HG02571 (cell line): Measurements from ENCODE around the gene EEIG2.
A peak's percentile ranks its signal among the peaks of the same experiment; 100 is the strongest.
"Not testable (repeated sequence)": the region's sequence is repeated elsewhere in the genome, so short reads cannot be mapped to it uniquely, and the experiment has no call there.

Experiments
- ATAC-seq: cut with Tn5 transposase; IDR thresholded peaks from one replicate; pipeline ENCODE4 v1.9.1; 2021; ENCODE audit warnings: mild to moderate bottlenecking, moderate library complexity; ENCODE audit not compliant: unreplicated experiment

EEIG2 gene

GRCh38 chr1:108559215-108560186 is at the start of gene EEIG2:
Gene EEIG2 (plus strand): TSS chr1:108560100. CDS start chr1:108560429, 329 bp downstream.
- ATAC-seq, result peak; percentile 77

GRCh38 chr1:108511764-108512163 is 48.1 kb upstream of the EEIG2 start:
- ATAC-seq, result no peak

DNA sequence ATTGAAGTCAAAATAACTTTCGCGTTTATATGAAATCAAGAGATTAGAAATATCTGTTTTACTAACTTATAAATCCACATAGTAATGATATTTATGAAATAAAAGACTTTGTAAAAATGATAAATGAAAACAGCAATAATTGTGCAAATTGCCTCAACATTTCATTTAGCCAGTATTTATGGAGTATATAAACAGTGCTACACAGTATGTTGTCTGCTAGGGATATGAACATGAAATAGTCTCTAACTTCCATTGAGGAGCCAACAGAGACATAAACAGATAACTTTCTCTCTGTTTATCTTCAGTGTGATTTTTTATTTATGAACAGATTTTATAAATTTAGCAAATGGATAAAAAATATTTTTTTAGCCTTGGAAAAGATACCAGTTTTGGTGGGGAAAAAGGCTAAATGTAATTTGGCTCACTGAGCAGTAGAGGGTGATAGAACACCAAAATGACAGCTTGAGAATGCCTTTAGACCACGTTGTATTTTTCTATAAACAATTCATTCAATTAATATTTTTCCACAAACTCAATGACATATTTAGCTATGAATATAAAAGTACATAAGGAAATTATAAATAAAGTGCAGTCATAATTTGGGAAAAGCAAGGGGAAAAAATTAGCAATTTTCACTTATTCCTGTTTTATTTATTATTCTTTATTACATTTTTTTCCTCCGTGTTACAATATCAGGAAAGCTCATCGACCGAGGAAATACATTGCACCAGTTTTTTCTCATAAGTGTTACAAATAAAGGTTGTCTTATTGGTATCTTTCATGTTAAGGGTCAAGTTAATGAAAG is 47.5 kb upstream of the EEIG2 start:
- ATAC-seq, result no peak

DNA sequence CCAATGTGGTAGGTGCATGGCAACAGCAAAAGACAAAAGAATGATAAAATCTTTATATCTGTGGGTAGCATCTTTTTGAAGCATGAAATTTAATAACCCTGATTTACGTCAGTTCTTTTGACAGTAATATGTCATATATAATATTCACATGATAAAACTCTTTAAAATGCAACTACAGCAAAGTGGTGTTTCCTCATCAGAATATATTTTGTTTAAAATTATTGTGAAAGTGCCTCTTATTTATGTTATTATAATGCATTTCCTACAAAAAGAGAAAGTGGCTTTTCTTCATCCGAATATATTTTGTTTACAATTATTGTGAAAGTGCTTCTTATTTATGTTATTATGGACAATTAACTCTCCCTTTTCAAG is 46.9 kb upstream of the EEIG2 start:
- ATAC-seq, result no peak

- ATAC-seq, result not testable (repeated sequence)
These were observed 46.0 kb upstream of the EEIG2 start for GRCh38 chr1:108513914-108514313.

- not testable (repeated sequence) for ATAC-seq
These were observed 42.5 kb upstream of the EEIG2 start for GRCh38 chr1:108517301-108517897.

DNA sequence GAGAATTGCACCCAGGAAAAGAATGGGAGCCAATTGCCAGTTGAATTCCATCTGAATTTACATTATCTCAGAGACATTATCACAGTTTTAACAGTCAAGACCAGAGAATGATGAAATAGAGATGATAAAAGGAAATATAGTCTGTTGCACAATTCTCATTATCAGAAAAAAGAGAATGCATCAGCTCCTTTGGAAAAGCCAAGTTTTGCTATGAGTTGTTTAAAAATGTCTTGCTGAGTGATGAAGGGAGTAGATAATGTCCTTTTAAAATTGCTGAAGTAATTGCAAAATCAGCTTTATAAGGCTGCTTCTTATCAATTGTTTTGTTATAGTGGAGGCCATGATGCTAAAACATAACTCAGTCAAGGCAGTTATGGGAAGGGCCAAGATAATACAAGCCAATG is 37.9 kb upstream of the EEIG2 start:
- no peak for ATAC-seq

DNA sequence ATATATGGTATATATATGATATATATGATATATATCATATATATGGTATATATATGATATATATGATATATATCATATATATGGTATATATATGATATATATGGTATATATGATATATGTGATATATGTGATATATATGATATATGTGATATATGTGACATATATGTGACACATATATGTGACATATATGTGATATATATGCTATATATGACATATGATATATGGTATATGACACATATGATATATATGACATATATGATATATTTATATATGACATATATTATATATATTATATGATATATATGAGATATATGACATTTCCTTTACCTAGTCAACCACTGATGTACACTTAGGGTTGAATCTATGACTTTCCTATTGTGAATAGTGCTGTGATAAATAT is 36.1 kb upstream of the EEIG2 start:
- no peak for ATAC-seq

DNA sequence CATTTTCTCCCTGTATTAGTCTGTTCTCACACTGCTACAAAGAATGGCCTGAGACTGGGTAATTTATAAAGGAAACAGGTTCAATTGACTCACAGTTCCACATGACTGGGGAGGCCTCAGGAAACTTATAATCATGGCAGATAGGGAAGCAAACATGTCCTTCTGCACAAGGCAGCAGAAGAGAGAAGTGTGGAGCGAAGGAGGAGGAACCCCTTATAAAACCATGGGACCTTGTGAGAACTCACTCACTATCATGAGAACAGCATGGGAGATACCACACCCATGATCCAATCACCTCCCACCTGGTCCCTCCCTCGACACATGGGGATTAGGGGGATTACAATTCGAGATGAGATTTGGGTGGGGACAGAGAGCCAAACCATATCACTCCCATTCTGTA is 35.2 kb upstream of the EEIG2 start:
- no peak for ATAC-seq

DNA sequence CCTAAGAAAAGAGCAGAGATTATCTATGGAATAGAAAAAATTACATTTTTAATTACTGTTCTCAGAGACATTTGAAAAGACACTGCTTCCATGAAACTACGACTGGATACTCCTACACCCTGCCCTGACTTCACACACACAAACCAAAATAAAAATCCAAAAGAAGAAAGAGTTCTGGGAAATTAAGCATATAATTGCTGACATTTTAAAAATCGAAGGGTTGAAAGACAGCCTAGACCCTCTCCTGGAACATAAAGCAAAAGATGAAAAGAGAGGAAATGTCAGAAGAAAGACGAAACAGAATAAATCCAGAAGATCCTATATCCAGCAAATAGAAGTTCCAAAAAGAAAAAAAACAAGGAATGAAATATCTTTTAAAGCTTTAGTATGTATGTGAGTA is 32.8 kb upstream of the EEIG2 start:
- no peak for ATAC-seq

GRCh38 chr1:108527837-108528236 is 32.1 kb upstream of the EEIG2 start:
- ATAC-seq, result no peak

GRCh38 chr1:108531444-108531843 is 28.5 kb upstream of the EEIG2 start:
- no peak for ATAC-seq

- no peak for ATAC-seq
These were observed 27.2 kb upstream of the EEIG2 start for GRCh38 chr1:108532730-108533129.

DNA sequence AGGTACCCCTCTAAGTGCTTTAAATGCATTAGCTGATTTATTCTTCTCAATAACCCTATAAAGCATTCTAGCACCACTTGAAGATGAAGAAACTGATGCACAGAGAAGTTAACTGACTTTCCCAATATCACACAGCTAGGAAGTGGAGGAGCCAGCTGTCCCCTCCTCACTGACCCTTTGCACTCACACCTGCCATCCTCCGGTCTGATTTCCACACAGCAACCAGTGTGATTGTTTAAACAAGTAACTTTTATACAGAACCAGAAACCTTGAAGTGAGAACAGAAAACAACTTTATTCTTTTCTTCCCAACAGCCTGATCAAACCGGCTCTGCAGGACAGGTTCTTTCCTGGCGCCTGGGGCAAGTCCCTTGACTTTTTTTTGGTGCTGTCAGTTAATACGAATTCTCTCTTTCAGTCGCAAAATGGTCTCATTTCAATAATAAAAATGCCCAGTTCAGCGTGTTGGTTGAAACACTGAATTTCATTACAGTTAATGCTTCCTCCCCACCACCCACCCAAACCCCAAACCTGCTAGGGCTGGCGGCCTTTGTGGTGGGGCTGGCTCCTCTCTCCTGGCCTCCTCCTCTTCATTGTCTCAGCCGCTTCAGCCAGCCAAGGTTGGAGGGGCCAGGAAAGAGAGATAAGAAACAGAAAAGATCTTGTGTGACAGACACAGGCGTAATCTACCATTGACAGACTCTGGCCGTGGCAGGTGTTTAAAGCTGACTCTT is 26.4 kb upstream of the EEIG2 start:
- no peak for ATAC-seq

- ATAC-seq, result no peak
These were observed 25.1 kb upstream of the EEIG2 start for GRCh38 chr1:108534759-108535158.

- ATAC-seq, result not testable (repeated sequence)
These were observed 24.5 kb upstream of the EEIG2 start for GRCh38 chr1:108535315-108535897.

GRCh38 chr1:108536021-108536420 is 23.9 kb upstream of the EEIG2 start:
- ATAC-seq, result not testable (repeated sequence)

- ATAC-seq, result not testable (repeated sequence)
These were observed 23.1 kb upstream of the EEIG2 start for GRCh38 chr1:108536791-108537190.

GRCh38 chr1:108537976-108538375 is 21.9 kb upstream of the EEIG2 start:
- no peak for ATAC-seq

DNA sequence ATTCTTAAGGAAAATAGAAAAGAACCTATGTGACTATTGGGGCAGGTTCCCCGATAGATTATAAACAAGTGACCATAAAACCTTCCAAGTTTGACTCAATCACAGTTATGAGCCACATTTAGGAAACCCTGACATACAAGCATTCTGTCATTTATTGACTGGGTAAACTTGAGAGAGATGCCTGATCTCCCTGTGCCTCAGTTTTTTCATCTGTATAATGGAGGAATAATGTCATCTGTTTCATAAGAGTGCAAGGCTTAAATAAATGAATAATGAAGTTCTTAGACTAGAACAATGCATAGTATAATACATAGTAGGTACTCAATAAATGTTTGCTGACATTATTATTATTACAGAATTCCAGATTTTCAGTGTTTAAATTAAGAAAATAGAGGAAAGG is 18.9 kb upstream of the EEIG2 start:
- no peak for ATAC-seq
